B cell (primary cell): Measurements from ENCODE around the gene ARMC5.

ENCODE experiments used
- EZH2 ChIP-seq: IDR thresholded peaks from 2 replicates; pipeline ENCODE4 v1.6.1; 2012; ENCODE audit warnings: borderline replicate concordance, low read depth, mild to moderate bottlenecking, moderate library complexity, low read length; ENCODE audit not compliant: insufficient read depth, poor library complexity, severe bottlenecking
- TF ChIP-seq, protein P1 (sequence below): fragments of 200-600 bp; IDR thresholded peaks from one replicate; pipeline ENCODE4 v1.8.0; 2022; ENCODE audit warnings: antibody characterized with exemption, mild to moderate bottlenecking

DNA sequence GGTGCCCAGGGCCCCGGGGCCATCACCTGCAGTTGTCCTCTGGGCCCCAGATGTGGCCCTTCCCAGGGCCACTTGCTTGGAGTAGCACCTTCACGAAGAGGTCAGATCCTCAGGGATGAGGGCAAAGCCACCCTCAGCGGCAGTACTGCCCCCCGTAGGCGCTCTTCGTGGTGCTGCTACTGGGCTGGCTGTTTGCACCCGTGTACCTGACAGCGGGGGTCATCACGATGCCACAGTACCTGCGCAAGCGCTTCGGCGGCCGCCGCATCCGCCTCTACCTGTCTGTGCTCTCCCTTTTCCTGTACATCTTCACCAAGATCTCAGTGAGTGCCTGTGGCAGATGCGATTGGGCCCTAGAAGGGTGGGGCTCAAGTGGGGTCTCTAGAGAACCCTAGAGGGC lies 26.3 kb downstream of the ARMC5 start:
- TF ChIP-seq, protein P1, sequence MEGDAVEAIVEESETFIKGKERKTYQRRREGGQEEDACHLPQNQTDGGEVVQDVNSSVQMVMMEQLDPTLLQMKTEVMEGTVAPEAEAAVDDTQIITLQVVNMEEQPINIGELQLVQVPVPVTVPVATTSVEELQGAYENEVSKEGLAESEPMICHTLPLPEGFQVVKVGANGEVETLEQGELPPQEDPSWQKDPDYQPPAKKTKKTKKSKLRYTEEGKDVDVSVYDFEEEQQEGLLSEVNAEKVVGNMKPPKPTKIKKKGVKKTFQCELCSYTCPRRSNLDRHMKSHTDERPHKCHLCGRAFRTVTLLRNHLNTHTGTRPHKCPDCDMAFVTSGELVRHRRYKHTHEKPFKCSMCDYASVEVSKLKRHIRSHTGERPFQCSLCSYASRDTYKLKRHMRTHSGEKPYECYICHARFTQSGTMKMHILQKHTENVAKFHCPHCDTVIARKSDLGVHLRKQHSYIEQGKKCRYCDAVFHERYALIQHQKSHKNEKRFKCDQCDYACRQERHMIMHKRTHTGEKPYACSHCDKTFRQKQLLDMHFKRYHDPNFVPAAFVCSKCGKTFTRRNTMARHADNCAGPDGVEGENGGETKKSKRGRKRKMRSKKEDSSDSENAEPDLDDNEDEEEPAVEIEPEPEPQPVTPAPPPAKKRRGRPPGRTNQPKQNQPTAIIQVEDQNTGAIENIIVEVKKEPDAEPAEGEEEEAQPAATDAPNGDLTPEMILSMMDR: no peak
- no peak for TF ChIP-seq EZH2
